GM12875 (cell line): ENCODE measurements around the gene FPR1.
"Not testable (repeated sequence)": the region's sequence is repeated elsewhere in the genome, so short reads cannot be mapped to it uniquely, and the experiment has no call there.

Experiments used
- H3K4me3 ChIP-seq: one replicate; pipeline ENCODE4 v1.5.1; 2011; ENCODE audit warnings: low read depth, low read length, control low read depth
- TF ChIP-seq, protein P1 (sequence below): IDR thresholded peaks from 2 replicates; pipeline ENCODE4 v1.5.1; 2011; ENCODE audit warnings: low read depth, mild to moderate bottlenecking, control low read depth, inconsistent platforms, low read length, moderate library complexity, borderline replicate concordance; ENCODE audit not compliant: insufficient read depth

FPR1 gene

DNA sequence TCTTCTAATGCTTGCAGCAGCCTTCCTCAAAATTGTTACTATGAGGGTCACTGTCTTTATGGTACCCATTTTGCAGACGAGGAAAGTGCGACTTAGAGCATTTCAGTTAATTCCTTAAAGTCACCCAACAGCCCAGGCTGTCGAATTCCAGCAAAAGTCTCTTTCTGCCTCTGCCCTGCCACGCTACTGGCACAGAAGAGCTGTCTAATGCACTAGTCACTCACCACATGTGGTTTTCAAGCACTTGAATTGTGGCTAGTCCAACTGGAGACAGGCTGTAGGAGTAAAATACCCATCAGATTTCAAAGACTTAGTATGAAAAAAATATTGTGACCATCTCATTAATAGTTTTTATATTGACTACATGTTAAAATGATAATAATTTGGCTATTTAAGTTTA lies 1.7 kb downstream of the FPR1 start:
- no peak overlapping the region for H3K4me3 ChIP-seq
- TF ChIP-seq, protein P1, sequence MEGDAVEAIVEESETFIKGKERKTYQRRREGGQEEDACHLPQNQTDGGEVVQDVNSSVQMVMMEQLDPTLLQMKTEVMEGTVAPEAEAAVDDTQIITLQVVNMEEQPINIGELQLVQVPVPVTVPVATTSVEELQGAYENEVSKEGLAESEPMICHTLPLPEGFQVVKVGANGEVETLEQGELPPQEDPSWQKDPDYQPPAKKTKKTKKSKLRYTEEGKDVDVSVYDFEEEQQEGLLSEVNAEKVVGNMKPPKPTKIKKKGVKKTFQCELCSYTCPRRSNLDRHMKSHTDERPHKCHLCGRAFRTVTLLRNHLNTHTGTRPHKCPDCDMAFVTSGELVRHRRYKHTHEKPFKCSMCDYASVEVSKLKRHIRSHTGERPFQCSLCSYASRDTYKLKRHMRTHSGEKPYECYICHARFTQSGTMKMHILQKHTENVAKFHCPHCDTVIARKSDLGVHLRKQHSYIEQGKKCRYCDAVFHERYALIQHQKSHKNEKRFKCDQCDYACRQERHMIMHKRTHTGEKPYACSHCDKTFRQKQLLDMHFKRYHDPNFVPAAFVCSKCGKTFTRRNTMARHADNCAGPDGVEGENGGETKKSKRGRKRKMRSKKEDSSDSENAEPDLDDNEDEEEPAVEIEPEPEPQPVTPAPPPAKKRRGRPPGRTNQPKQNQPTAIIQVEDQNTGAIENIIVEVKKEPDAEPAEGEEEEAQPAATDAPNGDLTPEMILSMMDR = no peak

DNA sequence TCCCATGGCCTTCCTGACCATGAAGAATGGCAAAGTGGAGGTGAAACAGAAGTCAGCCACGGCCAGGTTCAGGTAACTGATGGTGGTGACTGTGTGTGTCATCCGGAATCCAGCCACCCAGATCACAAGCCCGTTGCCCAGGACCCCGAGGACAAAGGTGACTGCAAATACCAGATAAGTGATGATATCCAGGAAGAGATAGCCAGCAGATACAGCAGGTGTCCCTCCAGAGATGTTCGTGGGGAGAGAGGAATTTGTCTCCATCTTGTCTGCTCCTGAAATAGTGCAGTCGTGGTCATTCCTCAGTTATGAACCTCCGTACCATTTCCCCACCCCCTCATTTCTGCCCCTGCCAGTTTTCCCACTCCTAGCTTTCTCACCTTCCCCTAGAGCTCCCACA lies 4.9 kb downstream of the FPR1 start:
- no peak overlapping the region for H3K4me3 ChIP-seq

DNA sequence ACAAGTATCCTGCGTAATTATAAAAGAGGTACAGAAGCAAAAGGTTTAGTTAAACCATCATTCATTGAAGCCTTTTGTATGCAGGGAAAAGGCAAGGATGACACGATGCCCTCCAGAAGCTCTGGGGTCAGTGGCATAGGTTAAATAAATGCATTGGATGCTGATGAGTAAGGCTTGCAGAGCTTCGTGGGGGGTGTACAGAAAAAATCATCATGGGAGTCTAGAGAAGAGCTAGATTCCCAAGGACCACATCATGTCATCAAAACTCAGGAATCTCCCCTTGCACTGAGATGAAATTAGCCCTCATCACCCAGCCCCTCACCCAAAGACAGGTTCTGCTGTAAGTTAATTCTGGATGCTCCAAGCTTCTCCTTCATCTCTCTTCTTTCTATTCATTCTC lies 8.3 kb downstream of the FPR1 start:
- TF ChIP-seq, protein P1 = no peak
- no peak overlapping the region for H3K4me3 ChIP-seq

More for the DNA sequence above, 4.9 kb downstream of the FPR1 start:
- TF ChIP-seq, protein P1 = no peak

DNA sequence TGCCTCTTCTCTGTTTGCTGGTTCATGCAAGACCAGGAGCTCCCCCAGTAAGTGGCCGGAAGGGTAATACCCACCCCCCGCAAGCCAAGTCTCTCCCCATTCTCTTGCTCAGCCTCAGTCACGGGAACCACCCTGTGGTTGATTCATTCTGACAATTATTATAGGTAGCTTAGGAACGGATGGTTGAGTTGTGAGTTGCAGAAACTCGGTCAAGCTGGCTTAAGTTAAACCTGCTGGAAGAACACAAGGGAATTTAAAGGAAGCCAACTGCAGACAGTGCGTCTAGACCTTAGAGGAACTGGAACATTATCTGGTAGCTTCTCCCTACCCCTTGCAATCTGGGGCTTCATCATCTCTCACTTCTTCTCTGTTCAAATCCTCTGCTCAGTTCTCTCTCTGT lies 8.9 kb downstream of the FPR1 start:
- no peak overlapping the region for H3K4me3 ChIP-seq
- TF ChIP-seq, protein P1 = no peak

DNA sequence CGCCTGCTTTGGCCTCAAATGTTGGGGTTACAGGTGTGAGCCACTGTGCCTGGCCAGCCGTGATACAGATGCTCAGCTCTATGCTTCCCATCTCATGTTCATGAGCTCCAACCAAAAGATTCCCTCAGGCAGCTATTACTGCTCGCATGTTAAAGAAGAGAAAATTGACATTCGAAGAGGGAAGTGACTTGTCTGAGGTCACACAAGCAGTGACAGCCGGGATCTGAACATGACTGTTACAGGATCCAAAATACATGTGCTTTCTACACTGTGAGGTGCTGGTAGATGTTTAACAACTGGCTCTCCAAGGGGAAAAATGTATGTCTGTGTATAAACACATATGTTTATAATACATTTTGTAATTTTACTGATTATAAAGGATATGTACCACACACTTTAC lies 11.3 kb downstream of the FPR1 start:
- TF ChIP-seq, protein P1 = no peak
- H3K4me3 ChIP-seq = no peak overlapping the region

DNA sequence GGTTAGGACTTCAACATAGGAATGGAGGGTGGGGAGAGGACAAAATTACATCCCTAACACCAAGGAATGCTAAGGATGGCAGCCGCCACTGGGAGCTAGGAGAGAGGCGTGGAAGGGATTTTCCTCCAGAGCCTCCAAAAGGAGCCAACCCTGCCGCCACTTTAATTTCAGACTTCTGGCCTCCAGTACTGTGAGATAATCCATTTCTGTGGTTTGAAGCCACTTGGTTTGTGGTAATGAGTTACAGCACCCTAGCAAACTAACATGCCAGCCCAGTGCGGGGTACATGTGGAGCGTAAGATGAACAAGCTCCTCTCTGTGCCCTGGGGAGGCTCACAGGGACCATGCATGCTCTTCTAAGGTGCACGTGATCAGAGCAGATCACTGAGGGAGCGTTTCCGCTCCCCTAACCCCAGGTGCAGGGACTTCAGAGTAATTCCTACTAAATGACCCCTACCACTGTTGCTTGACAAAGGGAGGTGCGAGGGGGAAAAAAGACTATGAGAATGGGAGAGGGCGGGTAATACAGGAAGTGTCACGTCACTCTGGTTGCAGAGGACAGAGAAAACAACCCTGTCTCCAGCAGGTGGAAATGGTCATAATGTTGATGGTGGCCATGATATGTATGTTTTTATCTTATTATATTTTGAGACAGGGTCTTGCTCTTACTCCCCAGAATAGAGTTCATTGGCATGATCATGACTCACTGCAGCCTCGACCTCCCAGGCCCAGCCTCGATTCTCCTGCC lies 12.0 kb downstream of the FPR1 start:
- TF ChIP-seq, protein P1 = no peak
- H3K4me3 ChIP-seq = no peak overlapping the region

DNA sequence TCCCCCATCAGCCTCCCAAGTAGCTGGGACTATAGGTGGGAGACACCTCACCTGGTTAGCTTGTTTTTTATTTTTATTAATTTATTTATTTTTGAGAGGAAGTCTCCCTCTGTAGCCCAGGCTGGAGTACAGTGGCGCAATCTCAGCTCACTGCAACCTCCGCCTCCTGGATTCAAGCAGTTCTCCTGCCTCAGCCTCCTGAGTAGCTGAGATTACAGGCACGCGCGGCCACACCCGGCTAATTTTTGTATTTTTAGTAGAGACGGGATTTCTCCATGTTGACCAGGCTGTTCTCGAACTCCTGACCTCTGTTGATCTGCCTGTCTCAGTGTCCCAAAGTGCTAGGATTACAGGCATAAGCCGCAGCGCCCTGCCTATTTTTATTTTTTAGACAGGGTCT lies 13.2 kb downstream of the FPR1 start:
- H3K4me3 ChIP-seq = not testable (repeated sequence)
